GM12878 (cell line): ENCODE data around the gene IDH3G. TPM values are rescaled to one million over a fixed set of nuclear protein-coding genes. Genes with fewer than 3 reads are reported as not detected.

Experiments used
- ATAC-seq: fragments of 200-7000 bp; cut with Tn5 transposase; 3 replicates; pipeline ENCODE4 v1.9.1; 2020; ENCODE audit warnings: mild to moderate bottlenecking, moderate library complexity
- BruUV-seq: library from RNA; stranded (reverse); fragments of 400-500 nt; replicated peaks from 2 replicates; lab custom pipeline; 2021; lab: Mats Ljungman, UMichigan
- CTCF ChIA-PET: fragments of 300-600 bp; sonication (Branson Sonifier 250); formaldehyde crosslinking; extraction: SDS; loops from one replicate; lab custom pipeline; 2021; ENCODE audit warnings: inconsistent platforms; lab: Yijun Ruan, JAX
- POLR2A ChIA-PET: fragments of 350-600 bp; formaldehyde crosslinking; extraction: SDS; loops from one replicate; lab custom pipeline; 2021; ENCODE audit warnings: inconsistent platforms; lab: Charles Lee
- RAD21 ChIA-PET: fragments of 300-600 bp; sonication (Branson Sonifier 250); formaldehyde crosslinking; loops from one replicate; lab custom pipeline; 2023; ENCODE audit warnings: antibody characterized with exemption; ENCODE audit not compliant: unreplicated experiment; lab: Charles Lee
- SMC1A ChIA-PET: fragments of 300-600 bp; sonication (Branson Sonifier 250); formaldehyde crosslinking; loops from one replicate; lab custom pipeline; 2023; ENCODE audit not compliant: unreplicated experiment, uncharacterized antibody; lab: Charles Lee
- DNase-seq: peaks from one replicate; pipeline ENCODE4 v3.0.0-alpha.2; 2011; ENCODE audit warnings: low read depth, low spot score
- FAIRE-seq: peaks from 3 replicates; lab custom pipeline; 2011; peaks lifted over from hg19 to GRCh38; lab: Jason Lieb, UNC
- H2AFZ ChIP-seq: 2 replicates; pipeline ENCODE4 v1.6.0; 2011; ENCODE audit warnings: low read depth, low read length, control low read depth; ENCODE audit not compliant: control insufficient read depth
- H3K27ac ChIP-seq: 2 replicates; pipeline ENCODE4 v1.5.1; 2011; ENCODE audit warnings: control low read depth; ENCODE audit not compliant: control insufficient read depth, insufficient read depth
- H3K27me3 ChIP-seq, 2 experiments: replicated peaks in 1 of 2; 2 replicates each; pipeline versions ENCODE4 v1.6.0 to v1.6.1; 2011; ENCODE audit warnings: low read length in 1 of 2; ENCODE audit not compliant: control insufficient read depth in 2 of 2, insufficient read depth in 2 of 2
- H3K36me3 ChIP-seq, 2 experiments: 2 replicates each; pipeline ENCODE4 v1.5.1; 2011; ENCODE audit warnings: low read length in 1 of 2; ENCODE audit not compliant: control insufficient read depth in 2 of 2, insufficient read depth in 2 of 2
- H3K4me1 ChIP-seq: 2 replicates; pipeline ENCODE4 v1.6.1; 2011; ENCODE audit warnings: mild to moderate bottlenecking, low read length, moderate library complexity, mixed read lengths; ENCODE audit not compliant: control insufficient read depth, insufficient read depth
- H3K4me2 ChIP-seq: 2 replicates; pipeline ENCODE4 v1.6.0; 2011; ENCODE audit warnings: control low read depth; ENCODE audit not compliant: control insufficient read depth, insufficient read depth
- H3K4me3 ChIP-seq: fragments of 200-600 bp; sonication (generic); 2 replicates; pipeline ENCODE4 v1.5.1; 2016
- H3K79me2 ChIP-seq: 2 replicates; pipeline ENCODE4 v1.6.0; 2011; ENCODE audit warnings: low read length; ENCODE audit not compliant: control insufficient read depth, insufficient read depth
- H3K9ac ChIP-seq: 2 replicates; pipeline ENCODE4 v1.8.0; 2011; ENCODE audit warnings: low read length, control low read depth, mixed read lengths; ENCODE audit not compliant: control insufficient read depth, insufficient read depth
- H3K9me3 ChIP-seq: replicated peaks from 3 replicates; pipeline ENCODE4 v1.5.1; 2011; ENCODE audit warnings: mild to moderate bottlenecking, low read length; ENCODE audit not compliant: control insufficient read depth, insufficient read depth
- H4K20me1 ChIP-seq: 2 replicates; pipeline ENCODE4 v1.6.0; 2011; ENCODE audit not compliant: control insufficient read depth, insufficient read depth
- CBX3 ChIP-seq: fragments of 200-600 bp; sonication (generic); IDR thresholded peaks from 2 replicates; pipeline ENCODE4 v1.6.1; 2016; ENCODE audit warnings: low read depth, borderline replicate concordance
- CEBPZ ChIP-seq: fragments of 150-350 bp; IDR thresholded peaks from 2 replicates; pipeline ENCODE4 v1.6.1; 2016; ENCODE audit warnings: low read depth, low read length
- KAT2A ChIP-seq: conservative IDR thresholded peaks from 2 replicates; pipeline ENCODE4 v1.6.1; 2011; ENCODE audit warnings: low read depth, low read length; ENCODE audit not compliant: control insufficient read depth
- NFYB ChIP-seq: IDR thresholded peaks from 2 replicates; pipeline ENCODE4 v1.6.1; 2011; ENCODE audit warnings: low read depth, mild to moderate bottlenecking, low read length, improper control_type of control experiment, moderate library complexity; ENCODE audit not compliant: insufficient read depth
- RFX5 ChIP-seq: IDR thresholded peaks from 2 replicates; pipeline ENCODE4 v1.6.1; 2011; ENCODE audit warnings: low read depth, low read length, improper control_type of control experiment
- TCF3 ChIP-seq: IDR thresholded peaks from 2 replicates; pipeline ENCODE4 v1.6.1; 2012; ENCODE audit warnings: low read depth, mild to moderate bottlenecking, low read length, borderline replicate concordance; ENCODE audit not compliant: insufficient read depth
- WGBS: methylation state at CpG from one replicate; pipeline ENCODE4 v1.1.6; 2016; ENCODE audit warnings: low lambda C conversion rate; ENCODE audit not compliant: insufficient replicate concordance, insufficient coverage; ENCODE audit errors: missing lambda C conversion rate; 5-methylcytosine and 5-hydroxymethylcytosine counted together
- in situ Hi-C: fragments of 300-500 bp; cut with MboI; formaldehyde crosslinking; loops from 9 replicates; pipeline ENCODE4 v1.14.3; 2018; ENCODE audit warnings: mixed read lengths
- intact Hi-C: fragments of 100-400 bp; cut with micrococcal nuclease; formaldehyde crosslinking; loops from one replicate; pipeline ENCODE4 v1.14.2; 2022; ENCODE audit not compliant: unreplicated experiment
- polyA plus RNA-seq, 11 experiments: library from polyadenylated mRNA; depleted of rRNA in 4 of 11; unstranded in 6 of 11; stranded (reverse) in 5 of 11; fragments of >200 nt; fragmentation: Nextera tagmentation in 4 of 11; fragmentation: Illumina TruSeq in 1 of 11; extraction: Ambion mirVana in 4 of 11; extraction: Trizol in 1 of 11; gene quantifications; 1 replicate in 1 of 11; 2 replicates in 10 of 11; pipeline versions ENCODE4 v1.2.1 to v1.2.3, GENCODE V29; 2011 to 2016; ENCODE audit warnings: inconsistent platforms in 2 of 11, missing spikeins in 2 of 11, low read depth in 1 of 11
- total RNA-seq, 4 experiments: library from RNA; depleted of rRNA in 3 of 4; stranded (reverse); fragments of >200 nt in 3 of 4; fragmentation: Illumina TruSeq in 1 of 4; extraction: Trizol in 1 of 4; gene quantifications; 2 replicates each; pipeline versions ENCODE4 v1.2.1 to v1.2.3, GENCODE V29; 2013 to 2021

Gene IDH3G
- total and polyA plus RNA-seq, 10 of the 15 experiments (the other 5 are each of a cell fraction or from before 2014, with no cell fraction given), result 26.3 to 102 (median 66.6) TPM

- no peak for FAIRE-seq
- SMC1A ChIA-PET, result no interaction called here
- DNase-seq, result no peak
- Histone ChIP-seq H3K36me3 (no peaks in the 10 kb centered on the region), H2AFZ (no peak overlapping the region), H3K4me1 (no peaks in the 10 kb centered on the region), H3K4me2 (no peak overlapping the region), H3K9me3 (no peaks in the 10 kb centered on the region), H3K4me3 (no peak overlapping the region)
- RAD21 ChIA-PET, result interaction anchor here (1.6 kb wide), 1 partner anchor 74 kb away, joined by 3 read pairs; the partner anchor contains the start of gene SLC6A8
- in situ Hi-C loops, result loop anchor here (5.0 kb wide), 1 partner anchor 200 kb away; no protein-coding TSS in a partner anchor
- ATAC-seq, result no peak
- intact Hi-C loops, result loop anchor here (5.0 kb wide), 1 partner anchor 290 kb away; no protein-coding TSS in a partner anchor
- 42% methylated on average over 15 of the region's 15 CpGs for WGBS
- POLR2A ChIA-PET, result no interaction called here
- no peak for TF ChIP-seq CBX3
- TF ChIP-seq NFYB, result no peak
- TF ChIP-seq KAT2A, result no peak
- no peak for TF ChIP-seq TCF3
- no peak for TF ChIP-seq RFX5
- no peak for TF ChIP-seq CEBPZ
- TF ChIP-seq, all 136 proteins: peak for 0
- Histone ChIP-seq H3K27me3 (no peaks in the 10 kb centered on the region), H3K27ac (no peak overlapping the region), H3K9ac (no peak overlapping the region), H3K79me2 (no peaks in the 10 kb centered on the region), H4K20me1 (no peaks in the 10 kb centered on the region)
- BruUV-seq, result no TSS peak
- CTCF ChIA-PET, result interaction anchor here (1.1 to 1.8 kb wide), 2 partner anchors 163 to 190 kb away, joined by 4 read pairs; no protein-coding TSS in a partner anchor
Measured at GRCh38 chrX:153761863-153762262, 32.3 kb downstream of the IDH3G start.
